Chondrocyte (in vitro differentiated cells): ENCODE results near the gene BCL2L1. TPM values are rescaled to one million over a fixed set of nuclear protein-coding genes. Genes with fewer than 3 reads are reported as not detected.
"Not testable (repeated sequence)": the region's sequence is repeated elsewhere in the genome, so short reads cannot be mapped to it uniquely, and the experiment has no call there.

Experiments
- DNase-seq: peaks from one replicate; pipeline ENCODE4 v3.0.0; 2021; ENCODE audit warnings: mixed read lengths, low spot score
- H3K27ac Mint-ChIP-seq: one replicate; pipeline ENCODE4 v1.8.0; 2021; ENCODE audit warnings: mild to moderate bottlenecking, moderate library complexity, mixed read lengths; ENCODE audit not compliant: unreplicated experiment
- H3K27me3 Mint-ChIP-seq: 2 replicates; pipeline ENCODE4 v1.8.0; 2021; ENCODE audit warnings: low read depth, mixed read lengths
- H3K36me3 Mint-ChIP-seq: 2 replicates; pipeline ENCODE4 v1.8.0; 2021; ENCODE audit warnings: low read depth, mixed read lengths
- H3K4me1 Mint-ChIP-seq: 2 replicates; pipeline ENCODE4 v1.8.0; 2021; ENCODE audit warnings: low read depth, mild to moderate bottlenecking, mixed read lengths
- H3K4me3 Mint-ChIP-seq: one replicate; pipeline ENCODE4 v1.8.0; 2021; ENCODE audit warnings: mild to moderate bottlenecking, moderate library complexity, mixed read lengths; ENCODE audit not compliant: unreplicated experiment
- H3K9me3 Mint-ChIP-seq: 2 replicates; pipeline ENCODE4 v1.8.0; 2021; ENCODE audit warnings: low read depth, mixed read lengths
- total RNA-seq: library from RNA; stranded (reverse); gene quantifications from 3 replicates; pipeline ENCODE4 v1.2.1, GENCODE V29; 2021
- TF ChIP-seq, protein P1 (sequence below): fragments of 200-600 bp; sonication (generic); IDR thresholded peaks from 2 replicates; pipeline ENCODE4 v1.5.0; 2021; ENCODE audit warnings: antibody characterized with exemption, mild to moderate bottlenecking, moderate library complexity

BCL2L1 gene
- total RNA-seq, 1 donor from 2014 or later = 90.7 TPM

DNA sequence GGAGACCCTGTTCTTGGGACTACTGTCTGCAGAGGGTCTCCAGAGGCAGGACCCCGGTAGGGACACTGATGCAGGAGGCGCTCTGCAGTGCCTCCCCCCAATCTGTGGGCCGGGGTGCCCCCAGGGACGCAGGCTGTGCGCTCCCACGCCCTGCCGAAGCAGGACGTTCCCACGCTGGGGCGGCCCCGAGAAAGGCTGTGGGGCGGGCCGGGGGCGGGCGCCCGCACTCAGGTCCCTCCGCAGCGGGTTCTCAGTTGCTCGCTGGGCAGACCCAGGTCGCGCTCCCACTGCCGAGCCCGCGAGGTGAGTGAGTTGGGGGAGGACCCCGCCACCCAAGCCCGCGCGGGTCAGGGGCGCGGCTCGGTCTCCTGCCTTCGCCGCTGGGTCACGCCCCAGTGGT, 85.0 kb downstream of the BCL2L1 start, which contains the start of gene COX4I2:
Gene COX4I2 (plus strand): TSS at position 253 of the 400 bp plus-strand sequence. CDS start 1,106 bp downstream, outside the sequence.
- DNase-seq = no peak
- Mint-ChIP-seq H3K9me3 (no peaks in the 10 kb centered on the region), H3K27ac (no peak within 1 kb of the TSS), H3K4me1 (no peaks in the 10 kb centered on the region), H3K36me3 (no peaks in the 10 kb centered on the region), H3K27me3 (peaks cover 4% of the 10 kb centered on the region), H3K4me3 (no peak within 1 kb of the TSS)
- TF ChIP-seq, protein P1, sequence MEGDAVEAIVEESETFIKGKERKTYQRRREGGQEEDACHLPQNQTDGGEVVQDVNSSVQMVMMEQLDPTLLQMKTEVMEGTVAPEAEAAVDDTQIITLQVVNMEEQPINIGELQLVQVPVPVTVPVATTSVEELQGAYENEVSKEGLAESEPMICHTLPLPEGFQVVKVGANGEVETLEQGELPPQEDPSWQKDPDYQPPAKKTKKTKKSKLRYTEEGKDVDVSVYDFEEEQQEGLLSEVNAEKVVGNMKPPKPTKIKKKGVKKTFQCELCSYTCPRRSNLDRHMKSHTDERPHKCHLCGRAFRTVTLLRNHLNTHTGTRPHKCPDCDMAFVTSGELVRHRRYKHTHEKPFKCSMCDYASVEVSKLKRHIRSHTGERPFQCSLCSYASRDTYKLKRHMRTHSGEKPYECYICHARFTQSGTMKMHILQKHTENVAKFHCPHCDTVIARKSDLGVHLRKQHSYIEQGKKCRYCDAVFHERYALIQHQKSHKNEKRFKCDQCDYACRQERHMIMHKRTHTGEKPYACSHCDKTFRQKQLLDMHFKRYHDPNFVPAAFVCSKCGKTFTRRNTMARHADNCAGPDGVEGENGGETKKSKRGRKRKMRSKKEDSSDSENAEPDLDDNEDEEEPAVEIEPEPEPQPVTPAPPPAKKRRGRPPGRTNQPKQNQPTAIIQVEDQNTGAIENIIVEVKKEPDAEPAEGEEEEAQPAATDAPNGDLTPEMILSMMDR = no peak

DNA sequence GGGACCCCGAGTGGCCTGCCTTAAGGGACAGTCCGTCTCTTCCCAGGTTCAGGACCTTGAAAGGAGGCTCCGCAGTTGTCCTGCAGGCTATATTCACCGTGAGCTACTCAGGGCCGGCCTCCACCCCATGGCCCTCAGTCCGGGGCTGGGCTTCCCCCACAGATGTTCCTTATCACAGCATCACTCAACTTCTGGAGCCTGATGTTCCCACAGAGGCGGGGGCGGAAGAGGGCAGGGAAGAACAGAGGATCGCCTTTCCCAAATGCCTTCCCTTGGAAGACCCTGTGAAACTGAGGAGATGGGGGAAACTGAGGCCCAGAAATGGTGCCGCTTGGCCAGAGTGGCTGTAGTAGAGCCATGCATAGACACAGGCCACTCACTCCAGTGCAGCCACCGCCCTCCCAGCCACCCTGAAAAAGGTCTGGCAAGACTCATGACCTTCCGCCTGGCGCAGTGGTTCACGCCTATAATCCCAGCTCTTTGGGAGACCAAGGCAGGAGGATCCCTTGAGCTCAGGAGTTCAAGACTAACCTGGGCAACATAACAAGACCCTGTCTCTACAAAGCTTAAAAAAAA, 89.2 kb downstream of the BCL2L1 start:
- Mint-ChIP-seq H3K27ac (no peak overlapping the region), H3K4me3 (no peak overlapping the region), H3K9me3 (no peaks in the 10 kb centered on the region), H3K27me3 (no peaks in the 10 kb centered on the region), H3K36me3 (no peaks in the 10 kb centered on the region), H3K4me1 (no peaks in the 10 kb centered on the region)
- TF ChIP-seq, protein P1 = no peak
- DNase-seq = no peak

DNA sequence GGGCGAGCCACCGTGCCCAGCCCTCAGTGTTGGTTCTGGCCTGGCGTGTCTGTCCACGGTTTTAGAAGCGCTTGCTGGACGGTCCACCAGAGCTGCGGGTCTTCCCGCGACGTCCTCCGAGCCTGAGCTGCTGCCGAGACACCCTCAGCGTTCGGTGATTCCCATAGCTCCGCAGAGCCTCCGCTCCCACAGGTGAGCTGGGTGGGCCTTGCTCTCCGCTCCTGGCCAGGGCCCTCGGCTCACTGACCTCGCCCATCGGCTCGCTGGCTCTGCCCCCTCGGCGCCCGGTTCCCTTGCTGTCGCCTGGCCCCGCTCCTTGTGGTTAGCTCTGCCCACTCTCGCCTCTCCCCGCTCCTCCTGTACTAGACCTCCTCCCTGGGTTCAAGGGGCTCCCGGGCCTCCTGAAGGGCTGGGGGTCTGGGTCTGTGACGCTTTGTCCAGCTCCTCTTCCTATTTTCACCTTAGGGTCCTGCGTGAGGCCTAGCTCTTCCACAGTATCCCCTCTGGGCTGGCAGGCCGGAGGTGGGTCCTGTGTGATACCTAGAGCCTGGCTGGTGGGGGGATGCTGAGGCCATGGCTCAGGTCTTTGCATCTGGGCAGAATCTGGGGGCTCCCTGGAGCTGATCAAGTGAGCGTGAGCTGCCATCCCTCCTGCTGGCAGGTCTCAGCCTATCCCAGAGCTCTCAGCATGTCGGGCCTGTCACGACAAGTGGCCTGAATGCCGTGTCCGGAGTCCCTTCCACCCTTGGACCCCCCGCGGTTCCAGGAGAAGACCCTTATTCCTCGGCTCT, 89.9 kb downstream of the BCL2L1 start:
- TF ChIP-seq, protein P1 = no peak
- Mint-ChIP-seq H3K9me3 (no peaks in the 10 kb centered on the region), H3K4me1 (no peaks in the 10 kb centered on the region), H3K27me3 (no peaks in the 10 kb centered on the region), H3K4me3 (no peak overlapping the region), H3K36me3 (no peaks in the 10 kb centered on the region), H3K27ac (no peak overlapping the region)
- DNase-seq = no peak

DNA sequence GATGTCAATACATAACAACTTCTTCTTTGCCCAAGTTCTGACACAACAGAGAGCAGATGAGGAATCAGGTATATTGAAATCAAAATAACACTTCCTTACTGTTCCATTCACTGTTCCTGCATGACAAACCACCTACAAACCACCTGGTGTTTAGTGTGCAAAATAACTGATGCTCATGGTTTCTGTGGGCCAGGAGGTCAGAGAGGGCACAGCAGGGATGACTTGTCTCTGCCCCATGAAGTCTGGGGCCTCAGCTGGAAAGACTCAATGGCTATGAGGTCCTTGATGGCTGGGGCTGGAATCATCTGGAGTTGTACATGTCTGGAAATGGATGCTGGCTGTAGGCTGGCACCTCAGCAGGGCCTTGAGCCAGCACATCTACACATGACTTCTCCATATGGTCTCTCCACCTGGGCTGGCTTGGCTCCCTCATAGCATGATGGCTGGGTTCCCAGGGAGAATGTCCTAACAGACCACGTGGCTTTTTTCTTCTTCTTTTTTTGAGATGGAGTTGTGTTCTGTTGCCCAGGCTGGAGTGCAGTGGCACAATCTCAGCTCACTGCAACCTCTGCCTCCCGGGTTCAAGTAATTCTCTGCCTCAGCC, 92.4 kb downstream of the BCL2L1 start:
- H3K27ac Mint-ChIP-seq = no peak overlapping the region
- H3K36me3 Mint-ChIP-seq = no peaks in the 10 kb centered on the region
- TF ChIP-seq, protein P1 = no peak
- no peaks in the 10 kb centered on the region for H3K9me3 Mint-ChIP-seq
- no peak overlapping the region for H3K4me3 Mint-ChIP-seq
- no peaks in the 10 kb centered on the region for H3K4me1 Mint-ChIP-seq
- DNase-seq = no peak
- no peaks in the 10 kb centered on the region for H3K27me3 Mint-ChIP-seq

DNA sequence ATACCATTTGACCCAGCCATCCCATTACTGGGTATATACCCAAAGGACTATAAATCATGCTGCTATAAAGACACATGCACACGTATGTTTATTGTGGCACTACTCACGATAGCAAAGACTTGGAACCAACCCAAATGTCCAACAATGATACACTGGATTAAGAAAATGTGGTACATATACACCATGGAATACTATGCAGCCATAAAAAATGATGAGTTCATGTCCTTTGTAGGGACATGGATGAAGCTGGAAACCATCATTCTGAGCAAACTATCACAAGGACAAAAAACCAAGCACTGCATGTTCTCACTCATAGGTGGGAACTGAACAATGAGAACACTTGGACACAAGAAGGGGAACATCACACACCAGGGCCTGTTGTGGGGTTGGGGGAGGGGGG, 94.6 kb downstream of the BCL2L1 start:
- H3K4me1 Mint-ChIP-seq, H3K36me3 Mint-ChIP-seq, H3K4me3 Mint-ChIP-seq, H3K27ac Mint-ChIP-seq, H3K9me3 Mint-ChIP-seq, DNase-seq, H3K27me3 Mint-ChIP-seq: not testable (repeated sequence)

DNA sequence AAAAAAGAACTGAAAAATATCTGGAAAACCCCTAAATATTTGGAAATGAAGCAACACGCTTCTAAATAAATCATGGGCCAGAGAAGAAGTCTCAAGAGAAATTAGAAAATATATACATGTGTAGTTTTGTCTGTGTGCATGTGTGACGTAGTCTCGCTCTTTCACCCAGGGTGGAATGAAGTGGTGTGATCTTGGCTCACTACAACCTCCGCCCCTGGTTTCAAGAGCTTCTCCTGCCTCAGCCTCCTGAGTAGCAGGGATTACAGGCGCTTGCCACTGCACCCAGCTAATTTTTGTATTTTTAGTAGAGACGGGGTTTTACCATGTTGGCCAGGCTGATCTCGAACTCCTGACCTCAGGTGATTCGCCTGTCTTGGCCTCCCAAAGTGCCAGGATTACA, 96.1 kb downstream of the BCL2L1 start:
- not testable (repeated sequence) for H3K27me3 Mint-ChIP-seq, H3K4me3 Mint-ChIP-seq, H3K27ac Mint-ChIP-seq, H3K36me3 Mint-ChIP-seq, DNase-seq, H3K9me3 Mint-ChIP-seq
- peaks cover 14% of the 10 kb centered on the region for H3K4me1 Mint-ChIP-seq

DNA sequence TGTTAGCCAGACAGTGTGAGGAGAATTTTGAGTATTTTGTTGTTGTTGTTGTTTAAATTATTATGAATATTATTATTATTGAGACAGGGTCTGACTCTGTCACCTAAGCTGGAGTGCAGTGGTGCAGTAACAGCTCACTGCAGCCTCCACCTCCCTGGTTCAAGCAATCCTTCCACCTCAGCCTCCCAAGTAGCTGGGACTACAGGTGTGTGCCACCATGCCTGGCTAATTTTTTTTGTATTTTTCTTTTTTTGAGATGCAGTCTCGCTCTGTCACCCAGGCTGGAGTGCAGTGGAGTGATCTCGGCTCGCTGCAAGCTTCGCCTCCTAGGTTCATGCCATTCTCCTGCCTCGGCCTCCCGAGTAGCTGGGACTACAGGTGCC, 99.6 kb downstream of the BCL2L1 start:
- H3K9me3 Mint-ChIP-seq, H3K4me3 Mint-ChIP-seq, DNase-seq, H3K36me3 Mint-ChIP-seq, H3K27me3 Mint-ChIP-seq: not testable (repeated sequence)
- Mint-ChIP-seq H3K4me1 (peaks cover 18% of the 10 kb centered on the region), H3K27ac (peak overlapping the region; percentile 49)
